Stimulated activated CD4-positive, alpha-beta T cell treated with anti-CD3 and anti-CD28 coated beads, Interleukin-12 subunit alpha, Interleukin-12 subunit beta, amount 100 ng/mL, for 48 hours (primary cell): Measurements from ENCODE around the gene DAZAP2.
A peak's percentile ranks its signal among the peaks of the same experiment; 100 is the strongest.

Experiments
- DNase-seq, 3 donors: peaks; one replicate each; pipeline ENCODE4 v3.0.0-alpha.2; 2020; ENCODE audit warnings: low read depth in 2 of 3, low spot score in 1 of 3

DAZAP2 gene

GRCh38 chr12:51238510-51239334 lies at the start of gene DAZAP2:
Gene DAZAP2, plus strand, starts transcription at chr12:51238826. Its CDS starts 82 bp downstream, at chr12:51238908.
- DNase-seq = peak; percentile 92 to 94 (median 92)

- DNase-seq = no peak
These were observed 48.8 kb upstream of the DAZAP2 start for GRCh38 chr12:51189790-51190355.

GRCh38 chr12:51190820-51191219 lies 47.8 kb upstream of the DAZAP2 start:
- DNase-seq = no peak

- no peak for DNase-seq
These were observed 46.9 kb upstream of the DAZAP2 start for GRCh38 chr12:51191516-51192283.

- no peak for DNase-seq
These were observed 46.3 kb upstream of the DAZAP2 start for GRCh38 chr12:51192284-51192671.

- no peak for DNase-seq
These were observed 42.8 kb upstream of the DAZAP2 start for GRCh38 chr12:51195841-51196240.

GRCh38 chr12:51196547-51196946 lies 42.1 kb upstream of the DAZAP2 start:
- no peak for DNase-seq

- DNase-seq = no peak
These were observed 40.7 kb upstream of the DAZAP2 start for GRCh38 chr12:51197736-51198567.

- DNase-seq = no peak
These were observed 39.9 kb upstream of the DAZAP2 start for GRCh38 chr12:51198568-51199365.

GRCh38 chr12:51199366-51199945 lies 39.2 kb upstream of the DAZAP2 start:
- no peak for DNase-seq

- no peak for DNase-seq
These were observed 38.5 kb upstream of the DAZAP2 start for GRCh38 chr12:51200156-51200555.

- no peak for DNase-seq
These were observed 37.8 kb upstream of the DAZAP2 start for GRCh38 chr12:51200806-51201205.

- DNase-seq = no peak
These were observed 35.9 kb upstream of the DAZAP2 start for GRCh38 chr12:51202718-51203117.

GRCh38 chr12:51205350-51205749 lies 33.3 kb upstream of the DAZAP2 start:
- no peak for DNase-seq

GRCh38 chr12:51208016-51208660 lies 30.5 kb upstream of the DAZAP2 start:
- no peak for DNase-seq

- no peak for DNase-seq
These were observed 29.4 kb upstream of the DAZAP2 start for GRCh38 chr12:51209259-51209658.

- no peak for DNase-seq
These were observed 27.8 kb upstream of the DAZAP2 start for GRCh38 chr12:51210690-51211395.

GRCh38 chr12:51214895-51215294 lies 23.7 kb upstream of the DAZAP2 start:
- no peak for DNase-seq

GRCh38 chr12:51216642-51217041 lies 22.0 kb upstream of the DAZAP2 start:
- DNase-seq = no peak
